NOMO-1 treated with dmso at 0.1 percent for 144 hours (cell line): ENCODE data around the gene SERPINB7.

Experiments
- DNase-seq: peaks from one replicate; lab custom pipeline; 2025; ENCODE audit not compliant: unreplicated experiment; lab: John Stamatoyannopoulos, UW

The SERPINB7 gene

DNA sequence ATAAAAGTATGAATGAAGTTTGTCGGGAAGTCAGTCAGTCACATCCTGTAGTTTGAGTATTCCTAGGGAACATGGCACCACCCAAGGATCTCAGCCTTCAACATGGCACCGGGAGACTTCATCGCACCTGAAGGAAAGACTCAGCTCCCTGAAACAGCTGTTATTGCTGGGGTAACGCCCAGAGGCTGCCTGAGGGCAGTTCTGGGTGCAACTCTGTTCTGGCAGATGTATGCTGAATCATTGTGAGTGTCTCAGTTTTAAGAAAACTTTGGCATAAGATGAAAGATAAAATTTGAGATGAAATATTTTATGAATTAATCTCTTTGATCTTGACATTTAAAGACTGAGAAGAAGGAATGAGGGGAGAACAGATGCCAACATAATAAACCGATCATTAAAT is 62.4 kb downstream of the SERPINB7 start:
- no peak for DNase-seq

DNA sequence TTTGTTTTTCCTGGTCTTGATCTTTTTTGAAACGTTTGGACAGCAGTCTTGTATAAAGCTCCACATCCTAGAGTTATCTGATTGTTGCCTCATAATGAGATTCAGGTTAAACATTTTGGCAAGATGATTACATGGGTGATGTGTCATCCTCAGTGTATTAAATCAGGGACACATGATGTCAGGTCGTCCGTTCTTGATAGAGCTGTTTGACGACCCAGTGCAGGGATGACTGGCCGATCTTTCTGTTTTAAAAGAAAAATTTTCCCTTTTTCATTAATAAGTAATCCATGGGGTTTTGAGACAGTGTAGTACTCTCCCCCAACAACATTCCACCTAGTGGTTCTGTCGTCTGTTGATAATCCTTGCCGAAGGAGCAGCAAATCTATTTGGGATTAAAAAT is 67.8 kb downstream of the SERPINB7 start:
- DNase-seq: no peak

DNA sequence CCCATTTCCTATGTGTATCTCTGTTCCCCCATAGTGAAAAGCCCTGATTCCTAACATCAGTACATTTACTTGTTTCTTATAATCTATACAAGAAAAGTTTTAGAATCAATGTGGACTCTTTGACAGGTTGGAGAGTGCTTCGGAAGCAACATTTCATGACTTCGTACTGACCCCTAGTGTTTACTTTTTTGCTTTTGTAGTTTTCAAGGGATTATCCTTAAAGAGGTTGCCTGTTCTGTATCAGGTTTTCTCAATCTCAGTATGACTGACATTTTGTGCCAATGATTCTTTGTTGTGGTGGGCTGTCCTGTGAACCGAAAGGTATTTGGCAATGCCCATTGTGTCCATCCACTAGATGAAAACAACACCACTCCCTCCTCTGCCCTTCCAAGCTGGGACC is 69.0 kb downstream of the SERPINB7 start:
- DNase-seq: peak; percentile 29

DNA sequence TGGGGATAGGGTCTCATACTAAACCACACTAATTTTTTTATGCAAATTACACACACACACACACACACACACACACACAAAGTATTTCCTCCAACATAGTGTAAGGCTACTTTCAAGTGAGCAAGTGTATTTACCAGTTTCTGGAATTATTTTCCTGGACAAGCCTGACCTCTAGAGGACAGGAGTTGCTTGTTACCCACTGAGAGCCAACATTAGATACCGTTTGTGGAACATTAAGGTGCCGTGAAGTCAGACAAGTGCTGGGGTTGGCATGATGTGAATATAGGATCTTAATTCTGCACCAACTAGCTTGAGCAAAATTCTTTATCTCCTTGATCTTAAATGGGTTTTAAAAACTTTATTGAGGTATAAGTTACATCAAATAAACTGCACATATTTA is 72.9 kb downstream of the SERPINB7 start:
- no peak for DNase-seq

DNA sequence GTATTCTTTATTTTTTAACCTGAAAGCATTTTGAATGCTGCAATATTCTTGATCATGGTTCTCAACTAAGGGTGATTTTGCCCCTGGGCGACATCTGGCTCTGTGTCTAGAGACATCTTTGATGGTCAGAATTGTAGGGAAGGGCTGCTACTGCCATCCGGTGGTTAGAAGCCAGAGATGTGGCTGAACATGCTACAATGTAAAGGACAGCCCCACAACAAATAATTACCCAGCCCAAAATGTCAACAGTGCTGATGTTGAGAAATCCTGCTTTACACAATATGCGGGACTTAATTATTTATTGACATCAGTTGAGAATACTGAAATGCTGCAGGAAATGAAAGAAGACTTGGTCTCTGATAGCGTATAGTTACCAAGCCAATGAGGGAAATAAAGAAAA is 74.8 kb downstream of the SERPINB7 start:
- peak; percentile 76 for DNase-seq

DNA sequence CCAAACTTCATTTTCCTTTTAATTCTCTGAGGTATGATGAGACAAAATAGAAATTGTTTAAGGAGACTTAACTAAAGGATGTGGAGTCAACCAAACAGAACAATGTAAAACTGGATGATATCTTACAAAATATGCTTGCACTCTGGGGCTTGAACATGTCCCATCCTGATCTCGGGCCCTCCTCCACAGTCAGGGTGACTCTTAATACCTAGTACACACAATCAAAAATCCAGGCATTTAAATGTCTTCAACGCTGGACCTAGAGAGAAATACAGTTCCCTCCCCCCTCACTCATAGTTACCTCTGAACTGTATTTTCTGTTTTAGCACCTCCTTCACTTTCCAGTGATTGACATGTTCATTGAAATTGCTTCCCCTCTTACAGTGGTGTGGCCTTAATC is 75.4 kb downstream of the SERPINB7 start:
- no peak for DNase-seq
